ENCODE data around the gene ZNF471.

- TF ChIP-seq POLR2A (IDR thresholded peaks at IDR 0.05) (no peak), CTCF (IDR thresholded peaks at IDR 0.05) (no peak), POLR2AphosphoS5 (IDR thresholded peaks at IDR 0.05) (peak; percentile 35 to 62 (median 59))
These were observed 59.8 kb downstream of the ZNF471 start, which contains the start of gene ZNF470 for GRCh38 chr19:56567274-56568120.

All from breast epithelium (tissue), 3 donors.